Endothelial cell (in vitro differentiated cells): ENCODE measurements around the gene PLCG1. TPM values are rescaled to one million over a fixed set of nuclear protein-coding genes. Genes with fewer than 3 reads are reported as not detected.

ENCODE experiments used
- DNase-seq: peaks from one replicate; pipeline ENCODE4 v3.0.0; 2021; ENCODE audit warnings: low spot score
- H3K27ac Mint-ChIP-seq: one replicate; pipeline ENCODE4 v1.8.0; 2021; ENCODE audit warnings: mixed read lengths, inconsistent platforms; ENCODE audit not compliant: unreplicated experiment
- H3K27me3 Mint-ChIP-seq: one replicate; pipeline ENCODE4 v1.8.0; 2021; ENCODE audit warnings: mild to moderate bottlenecking, moderate library complexity, mixed read lengths, inconsistent platforms; ENCODE audit not compliant: unreplicated experiment
- H3K36me3 Mint-ChIP-seq: one replicate; pipeline ENCODE4 v1.8.0; 2021; ENCODE audit warnings: mild to moderate bottlenecking, low read depth, mixed read lengths, inconsistent platforms; ENCODE audit not compliant: unreplicated experiment
- H3K4me1 Mint-ChIP-seq: one replicate; pipeline ENCODE4 v1.8.0; 2021; ENCODE audit warnings: mild to moderate bottlenecking, mixed read lengths, inconsistent platforms; ENCODE audit not compliant: unreplicated experiment
- H3K4me3 Mint-ChIP-seq: one replicate; pipeline ENCODE4 v1.8.0; 2021; ENCODE audit warnings: mild to moderate bottlenecking, mixed read lengths, inconsistent platforms; ENCODE audit not compliant: unreplicated experiment
- H3K9me3 Mint-ChIP-seq: one replicate; pipeline ENCODE4 v1.8.0; 2021; ENCODE audit warnings: mixed read lengths, inconsistent platforms; ENCODE audit not compliant: unreplicated experiment
- total RNA-seq: library from RNA; stranded (reverse); fragmentation: NEBNext Ultra II Directional; extraction: Animal tissue kit (Norgen Biotek cat#: 25700); gene quantifications from one replicate; pipeline ENCODE4 v1.2.1, GENCODE V29; 2021; ENCODE audit not compliant: unreplicated experiment
- TF ChIP-seq, protein P1 (sequence below): fragments of 200-600 bp; sonication (generic); IDR thresholded peaks from one replicate; pipeline ENCODE4 v1.5.0; 2021; ENCODE audit warnings: antibody characterized with exemption; ENCODE audit not compliant: unreplicated experiment

Gene PLCG1
- total RNA-seq, 1 donor from 2014 or later = 456 TPM

- no peaks in the 10 kb centered on the region for H3K9me3 Mint-ChIP-seq
- H3K27ac Mint-ChIP-seq = peak overlapping the region; percentile 72
- peaks cover 67% of the 10 kb centered on the region for H3K36me3 Mint-ChIP-seq
- no peak for DNase-seq
- TF ChIP-seq, protein P1, sequence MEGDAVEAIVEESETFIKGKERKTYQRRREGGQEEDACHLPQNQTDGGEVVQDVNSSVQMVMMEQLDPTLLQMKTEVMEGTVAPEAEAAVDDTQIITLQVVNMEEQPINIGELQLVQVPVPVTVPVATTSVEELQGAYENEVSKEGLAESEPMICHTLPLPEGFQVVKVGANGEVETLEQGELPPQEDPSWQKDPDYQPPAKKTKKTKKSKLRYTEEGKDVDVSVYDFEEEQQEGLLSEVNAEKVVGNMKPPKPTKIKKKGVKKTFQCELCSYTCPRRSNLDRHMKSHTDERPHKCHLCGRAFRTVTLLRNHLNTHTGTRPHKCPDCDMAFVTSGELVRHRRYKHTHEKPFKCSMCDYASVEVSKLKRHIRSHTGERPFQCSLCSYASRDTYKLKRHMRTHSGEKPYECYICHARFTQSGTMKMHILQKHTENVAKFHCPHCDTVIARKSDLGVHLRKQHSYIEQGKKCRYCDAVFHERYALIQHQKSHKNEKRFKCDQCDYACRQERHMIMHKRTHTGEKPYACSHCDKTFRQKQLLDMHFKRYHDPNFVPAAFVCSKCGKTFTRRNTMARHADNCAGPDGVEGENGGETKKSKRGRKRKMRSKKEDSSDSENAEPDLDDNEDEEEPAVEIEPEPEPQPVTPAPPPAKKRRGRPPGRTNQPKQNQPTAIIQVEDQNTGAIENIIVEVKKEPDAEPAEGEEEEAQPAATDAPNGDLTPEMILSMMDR = no peak
- H3K4me3 Mint-ChIP-seq = peak overlapping the region; percentile 81
- H3K27me3 Mint-ChIP-seq = peaks cover 25% of the 10 kb centered on the region
- peaks cover 4% of the 10 kb centered on the region for H3K4me1 Mint-ChIP-seq
These were observed 26.5 kb downstream of the PLCG1 start for GRCh38 chr20:41163821-41164220.

GRCh38 chr20:41165001-41165882 is 27.9 kb downstream of the PLCG1 start:
- Mint-ChIP-seq H3K36me3 (peaks cover 65% of the 10 kb centered on the region), H3K27me3 (peaks cover 27% of the 10 kb centered on the region)

DNA sequence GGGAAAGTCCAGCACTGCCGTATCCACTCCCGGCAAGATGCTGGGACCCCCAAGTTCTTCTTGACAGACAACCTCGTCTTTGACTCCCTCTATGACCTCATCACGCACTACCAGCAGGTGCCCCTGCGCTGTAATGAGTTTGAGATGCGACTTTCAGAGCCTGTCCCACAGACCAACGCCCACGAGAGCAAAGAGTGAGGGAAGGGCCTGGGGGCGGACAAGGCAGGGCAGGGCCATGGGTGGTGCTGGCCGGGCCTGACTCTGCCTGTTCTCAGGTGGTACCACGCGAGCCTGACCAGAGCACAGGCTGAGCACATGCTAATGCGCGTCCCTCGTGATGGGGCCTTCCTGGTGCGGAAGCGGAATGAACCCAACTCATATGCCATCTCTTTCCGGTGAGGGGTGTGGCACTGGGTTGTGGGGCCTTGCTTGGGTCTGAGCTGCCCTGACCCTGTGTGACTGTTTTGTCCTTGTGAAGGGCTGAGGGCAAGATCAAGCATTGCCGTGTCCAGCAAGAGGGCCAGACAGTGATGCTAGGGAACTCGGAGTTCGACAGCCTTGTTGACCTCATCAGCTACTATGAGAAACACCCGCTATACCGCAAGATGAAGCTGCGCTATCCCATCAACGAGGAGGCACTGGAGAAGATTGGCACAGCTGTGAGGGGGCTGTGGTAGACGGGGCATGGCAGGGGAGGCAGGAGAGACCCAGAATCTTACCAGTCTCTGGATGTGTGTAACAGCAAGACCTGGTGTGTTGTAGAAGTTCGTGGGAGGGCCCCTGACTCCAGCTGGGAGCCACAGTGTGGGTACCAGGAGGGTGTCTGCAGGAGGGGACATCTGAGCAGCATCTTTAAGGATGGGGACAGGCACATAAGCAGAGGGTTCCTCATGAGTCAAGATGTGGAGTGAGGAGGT is 29.1 kb downstream of the PLCG1 start:
- H3K9me3 Mint-ChIP-seq = no peaks in the 10 kb centered on the region
- peak overlapping the region; percentile 68 for H3K4me3 Mint-ChIP-seq
- TF ChIP-seq, protein P1 = no peak
- H3K27ac Mint-ChIP-seq = peak overlapping the region; percentile 61
- peaks cover 34% of the 10 kb centered on the region for H3K27me3 Mint-ChIP-seq
- H3K4me1 Mint-ChIP-seq = peaks cover 6% of the 10 kb centered on the region
- peaks cover 67% of the 10 kb centered on the region for H3K36me3 Mint-ChIP-seq
- no peak for DNase-seq

More at GRCh38 chr20:41165001-41165882, 27.9 kb downstream of the PLCG1 start:
- H3K4me3 Mint-ChIP-seq = peak overlapping the region; percentile 76
- H3K27ac Mint-ChIP-seq = no peak overlapping the region
- no peak for DNase-seq
- TF ChIP-seq, protein P1 = no peak
- H3K9me3 Mint-ChIP-seq = no peaks in the 10 kb centered on the region
- H3K4me1 Mint-ChIP-seq = peaks cover 5% of the 10 kb centered on the region

GRCh38 chr20:41167118-41167470 is 29.8 kb downstream of the PLCG1 start:
- TF ChIP-seq, protein P1 = no peak
- Mint-ChIP-seq H3K9me3 (no peaks in the 10 kb centered on the region), H3K27me3 (peaks cover 32% of the 10 kb centered on the region), H3K27ac (peak overlapping the region; percentile 61), H3K4me1 (peaks cover 6% of the 10 kb centered on the region), H3K4me3 (peak overlapping the region; percentile 52), H3K36me3 (peaks cover 69% of the 10 kb centered on the region)
- no peak for DNase-seq
